GM19351 (cell line): ENCODE measurements around the gene ST3GAL2.

Source experiments
- ATAC-seq: cut with Tn5 transposase; IDR thresholded peaks from one replicate; pipeline ENCODE4 v1.9.1; 2021; ENCODE audit warnings: mild to moderate bottlenecking, moderate library complexity; ENCODE audit not compliant: unreplicated experiment

Gene ST3GAL2

GRCh38 chr16:70438969-70439862 is at the start of gene ST3GAL2:
Gene ST3GAL2 (minus strand): TSS chr16:70439100. CDS start chr16:70398530, 40,570 bp downstream.
- peak; percentile 89 for ATAC-seq

GRCh38 chr16:70484867-70485266 is 46.0 kb upstream of the ST3GAL2 start:
- no peak for ATAC-seq

GRCh38 chr16:70483426-70483825 is 44.5 kb upstream of the ST3GAL2 start:
- peak; percentile 73 for ATAC-seq

- ATAC-seq: no peak
Measured at GRCh38 chr16:70482624-70483023, 43.7 kb upstream of the ST3GAL2 start.

- ATAC-seq: no peak
Measured at GRCh38 chr16:70481929-70482536, 43.1 kb upstream of the ST3GAL2 start.

GRCh38 chr16:70480127-70481105 is 41.5 kb upstream of the ST3GAL2 start:
- ATAC-seq: no peak

- ATAC-seq: no peak
Measured at GRCh38 chr16:70478912-70479341, 40.0 kb upstream of the ST3GAL2 start.

- ATAC-seq: no peak
Measured at GRCh38 chr16:70478169-70478568, 39.3 kb upstream of the ST3GAL2 start.

GRCh38 chr16:70476272-70477020 is 37.5 kb upstream of the ST3GAL2 start:
- ATAC-seq: peak; percentile 93

GRCh38 chr16:70475054-70475871 is 36.4 kb upstream of the ST3GAL2 start:
- no peak for ATAC-seq

- no peak for ATAC-seq
Measured at GRCh38 chr16:70474320-70475053, 35.6 kb upstream of the ST3GAL2 start.

GRCh38 chr16:70473446-70474319 is 34.8 kb upstream of the ST3GAL2 start:
- ATAC-seq: no peak

- no peak for ATAC-seq
Measured at GRCh38 chr16:70472786-70473433, 34.0 kb upstream of the ST3GAL2 start.

GRCh38 chr16:70470927-70471341 is 32.0 kb upstream of the ST3GAL2 start:
- ATAC-seq: no peak

GRCh38 chr16:70470141-70470926 is 31.4 kb upstream of the ST3GAL2 start:
- ATAC-seq: no peak

GRCh38 chr16:70468776-70469525 is 30.1 kb upstream of the ST3GAL2 start:
- ATAC-seq: no peak
